Effector CD8-positive, alpha-beta T cell (primary cell): Measurements from ENCODE around the gene VEPH1.

Experiments
- DNase-seq: peaks from one replicate; lab custom pipeline; 2025; lab: John Stamatoyannopoulos, UW

VEPH1 gene

DNA sequence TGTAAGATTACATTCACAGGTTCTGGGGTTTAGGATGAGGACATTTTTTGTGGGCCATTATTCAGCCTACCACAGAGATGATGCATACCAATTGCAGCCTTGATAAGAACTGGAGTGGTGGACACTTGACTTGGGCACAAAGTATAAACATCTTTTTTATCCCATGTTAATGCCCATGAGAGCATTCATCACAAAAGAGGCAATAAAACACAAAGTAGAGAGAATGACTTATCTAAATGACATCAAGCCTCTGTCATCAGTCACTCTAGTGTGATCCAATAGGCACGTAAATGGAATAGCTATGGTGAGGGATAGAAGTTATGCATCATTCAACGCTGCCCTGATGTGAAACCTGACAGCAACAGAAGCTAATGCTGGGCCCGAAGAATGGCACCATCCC, 25.8 kb downstream of the VEPH1 start:
- DNase-seq, result no peak

DNA sequence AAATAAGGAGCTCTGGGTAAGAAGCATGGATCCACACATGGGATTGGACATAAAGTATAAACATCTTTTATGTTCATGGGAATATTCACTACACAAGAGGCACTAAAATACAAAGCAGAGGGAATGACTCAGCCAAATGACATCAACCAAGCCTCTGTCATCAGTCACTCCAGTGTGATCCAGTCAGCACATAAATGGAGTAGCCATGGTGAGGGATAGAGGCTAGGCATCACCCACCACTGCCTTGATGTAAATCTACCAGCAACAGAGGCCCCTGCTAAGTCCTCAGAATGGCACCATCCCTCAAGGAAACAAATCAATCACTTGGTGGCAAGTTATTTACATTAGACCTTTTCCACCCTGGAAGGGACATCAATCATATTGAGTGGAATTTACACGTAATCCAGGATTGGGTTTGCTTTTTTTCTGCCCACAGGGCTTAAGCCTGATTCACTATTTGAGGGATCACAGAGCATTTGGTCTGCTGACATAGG, 27.2 kb downstream of the VEPH1 start:
- DNase-seq, result no peak

DNA sequence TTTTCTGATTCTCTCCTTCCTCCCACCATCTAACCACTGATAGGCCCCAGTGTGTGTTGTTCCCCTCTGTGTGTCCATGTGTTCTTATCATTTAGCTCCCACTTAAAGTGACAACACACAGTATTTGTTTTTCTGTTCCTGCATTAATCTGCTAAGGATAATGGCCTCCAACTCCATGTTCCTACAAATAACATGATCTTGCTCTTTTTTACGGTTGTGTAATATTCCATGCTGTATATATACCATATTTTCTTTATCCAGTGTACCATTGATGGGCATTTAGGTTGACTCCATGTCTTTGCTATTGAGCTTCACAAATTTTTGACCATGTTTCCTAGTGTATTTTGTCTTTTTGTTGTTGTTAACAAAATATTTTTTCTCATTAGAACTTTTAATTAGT, 30.6 kb downstream of the VEPH1 start:
- DNase-seq, result no peak

DNA sequence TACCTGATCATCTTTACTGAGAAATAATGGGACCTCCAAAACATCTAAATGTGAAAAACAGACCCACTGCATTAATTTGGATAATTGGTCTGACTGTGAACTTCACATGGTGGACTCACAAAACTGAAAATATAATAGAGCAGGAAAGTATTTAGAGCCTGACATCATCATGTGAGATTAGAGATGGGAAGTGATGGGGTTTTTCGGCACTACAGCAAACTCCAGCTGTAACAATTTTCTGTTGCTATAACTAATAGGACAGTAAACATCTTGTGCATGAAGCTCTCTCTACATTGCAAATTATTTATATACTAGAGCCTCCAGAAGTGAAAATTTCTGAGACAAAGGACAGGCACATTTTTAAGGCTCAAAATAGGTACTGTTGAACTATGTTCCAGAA, 32.2 kb downstream of the VEPH1 start:
- no peak for DNase-seq

DNA sequence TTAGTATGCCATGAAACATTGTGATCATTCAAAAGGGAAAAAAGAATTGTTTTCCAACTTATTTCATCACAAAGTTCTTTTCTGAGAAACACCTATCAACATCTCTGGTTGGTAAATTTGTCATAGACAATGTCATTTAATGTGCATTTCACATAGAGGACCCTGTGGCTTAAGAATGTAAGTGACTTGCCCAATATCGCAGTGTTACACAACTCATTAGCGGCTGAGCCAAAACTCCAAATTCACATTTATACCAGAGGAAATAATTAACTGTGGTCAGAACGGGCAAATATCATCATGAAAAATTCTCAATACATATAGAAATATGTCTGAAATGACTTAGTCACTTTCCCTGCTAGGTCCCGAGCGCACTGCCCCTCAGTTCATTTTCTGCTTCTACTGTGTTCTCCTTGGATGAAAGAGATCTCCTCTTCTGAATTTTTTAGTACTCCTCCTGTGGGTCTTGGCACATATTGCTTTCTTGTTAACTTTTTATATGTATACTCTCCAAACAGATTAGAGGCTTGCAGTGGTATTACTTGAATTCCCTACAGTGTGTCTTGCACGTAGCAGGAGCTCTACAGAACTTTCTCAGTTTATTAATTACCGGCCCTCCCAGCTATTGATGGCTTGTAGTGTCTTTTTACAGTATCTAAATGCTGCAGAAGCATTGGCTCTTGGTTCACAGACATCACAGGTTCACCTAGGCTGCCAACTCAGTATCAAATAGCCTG, 33.5 kb downstream of the VEPH1 start:
- no peak for DNase-seq

DNA sequence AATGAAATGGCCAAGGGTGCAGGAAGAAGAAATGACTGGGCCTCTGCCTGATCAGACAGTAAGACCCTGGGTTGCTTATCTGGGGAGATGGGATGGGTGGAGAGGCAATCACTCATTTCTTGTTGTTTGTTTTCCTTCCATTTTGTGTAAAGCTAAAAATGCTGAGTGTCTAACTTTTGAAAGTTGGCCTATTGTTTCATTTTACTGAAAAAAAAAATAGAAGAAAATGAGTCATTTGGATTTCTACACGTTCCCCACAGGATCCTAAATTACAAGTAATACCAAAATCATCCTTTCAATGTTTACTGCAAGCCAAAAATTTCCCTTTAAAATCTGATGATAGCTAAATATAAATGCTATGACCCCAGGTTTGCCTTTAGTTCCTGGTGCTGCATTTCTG, 36.0 kb downstream of the VEPH1 start:
- DNase-seq, result no peak

DNA sequence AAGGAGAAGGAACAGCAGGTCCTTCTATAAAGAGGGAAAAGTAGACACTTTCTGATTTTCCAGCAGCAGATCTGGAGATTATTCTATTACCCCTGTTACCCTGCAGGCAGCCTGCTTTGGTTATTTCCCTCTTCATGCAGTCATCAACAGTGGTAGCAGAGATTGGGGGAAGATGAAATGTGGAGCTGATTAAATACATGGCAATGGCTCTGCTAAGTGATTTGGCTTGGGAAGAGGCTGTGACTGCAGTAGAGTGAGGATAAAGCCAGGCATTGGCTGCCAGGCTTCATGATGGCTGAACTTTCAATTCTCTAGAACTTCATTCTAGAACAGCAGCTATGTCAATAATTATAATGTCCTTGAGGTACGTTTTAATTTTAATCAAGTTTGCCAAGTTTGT, 37.5 kb downstream of the VEPH1 start:
- no peak for DNase-seq

DNA sequence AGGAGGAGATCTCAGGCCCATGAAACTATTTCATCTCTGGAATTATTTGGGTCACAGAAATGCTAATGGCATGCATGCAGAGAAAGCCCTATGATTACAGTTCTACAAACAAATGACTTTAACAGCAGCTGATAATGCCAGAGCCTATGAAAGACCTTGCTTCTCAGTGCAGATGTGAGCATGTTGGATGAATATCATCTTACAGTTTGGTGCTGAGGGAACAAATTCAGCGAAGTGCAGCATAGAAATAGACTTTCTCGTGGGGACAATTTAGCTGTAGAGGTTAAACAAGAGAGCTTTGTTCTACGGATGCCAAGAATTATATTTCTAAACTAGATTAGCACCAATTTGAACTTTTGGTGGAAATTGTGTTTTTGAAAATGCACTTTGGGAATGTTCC, 38.9 kb downstream of the VEPH1 start:
- DNase-seq, result no peak

DNA sequence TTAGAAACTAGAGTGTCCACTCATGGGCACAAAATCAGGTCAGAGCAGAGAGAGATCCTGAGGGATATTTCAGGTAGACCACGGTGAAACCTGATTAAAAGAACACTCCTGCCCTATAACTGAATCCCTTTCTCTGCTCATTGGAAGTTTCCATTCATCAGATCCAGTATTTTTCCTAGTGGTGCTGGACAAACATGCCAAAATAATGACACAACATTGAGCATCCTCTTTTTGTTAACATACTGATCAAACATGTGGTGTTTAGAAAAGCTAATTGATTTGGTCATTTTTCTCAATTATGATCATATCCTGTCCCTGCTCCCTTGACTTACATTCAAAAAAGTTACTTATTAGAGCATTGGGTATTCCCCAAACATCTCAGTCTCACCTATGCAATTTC, 39.4 kb downstream of the VEPH1 start:
- DNase-seq, result no peak

DNA sequence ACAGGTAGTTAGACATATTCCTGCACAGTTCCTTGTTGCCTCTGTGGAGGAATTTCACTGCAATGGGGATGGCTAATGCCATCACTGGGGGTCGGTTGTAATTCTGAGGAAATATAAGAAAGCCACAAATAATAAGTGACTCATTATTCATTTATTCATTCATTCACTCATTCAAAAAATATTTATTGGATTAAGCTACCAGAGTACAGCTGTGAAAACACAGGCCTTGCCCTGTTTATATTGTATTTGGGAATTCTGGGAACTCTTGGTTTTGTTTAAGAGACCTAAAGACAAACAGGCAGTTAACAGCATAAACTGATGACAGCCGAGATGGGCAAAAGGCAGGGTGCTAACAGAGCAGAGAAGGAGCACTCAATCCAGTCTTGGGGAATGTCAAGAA, 43.0 kb downstream of the VEPH1 start:
- DNase-seq, result no peak

DNA sequence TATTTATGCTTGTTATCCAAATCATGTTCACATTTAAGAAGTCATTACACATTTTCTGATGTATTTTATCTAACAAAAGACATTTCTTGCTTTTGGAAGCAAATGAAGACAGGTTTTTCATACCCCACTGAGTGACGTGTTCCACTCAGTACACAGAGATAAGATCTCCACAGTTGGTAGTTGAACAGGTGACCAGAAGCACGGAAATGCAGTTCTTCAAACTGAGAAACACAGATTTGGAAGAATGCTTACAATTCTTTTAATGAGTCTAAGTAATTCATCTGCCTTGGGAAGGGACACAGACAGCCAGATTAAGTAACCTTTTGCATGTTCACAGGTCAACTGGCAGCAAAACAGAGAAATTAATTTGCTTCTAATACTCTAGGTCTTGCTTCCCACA, 43.5 kb downstream of the VEPH1 start:
- DNase-seq, result no peak

DNA sequence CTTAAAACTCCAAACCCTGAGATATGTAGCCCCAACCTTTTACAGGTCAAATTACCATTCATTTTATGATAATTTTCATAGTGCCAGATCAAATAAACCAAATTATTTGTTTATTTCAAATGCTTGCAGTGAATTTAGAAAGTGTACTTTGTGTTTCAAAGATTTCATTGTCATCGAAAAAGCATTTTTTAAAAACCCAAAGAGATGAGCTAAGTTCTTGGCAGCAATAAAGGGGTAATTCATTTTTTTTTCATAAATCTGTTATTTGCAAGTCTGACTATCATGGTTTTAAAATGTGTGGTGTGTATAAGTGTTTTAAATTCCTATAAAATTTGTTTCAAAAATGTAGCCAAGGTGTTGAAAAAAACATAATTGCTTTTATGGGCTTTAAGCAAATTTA, 49.4 kb downstream of the VEPH1 start:
- DNase-seq, result no peak

DNA sequence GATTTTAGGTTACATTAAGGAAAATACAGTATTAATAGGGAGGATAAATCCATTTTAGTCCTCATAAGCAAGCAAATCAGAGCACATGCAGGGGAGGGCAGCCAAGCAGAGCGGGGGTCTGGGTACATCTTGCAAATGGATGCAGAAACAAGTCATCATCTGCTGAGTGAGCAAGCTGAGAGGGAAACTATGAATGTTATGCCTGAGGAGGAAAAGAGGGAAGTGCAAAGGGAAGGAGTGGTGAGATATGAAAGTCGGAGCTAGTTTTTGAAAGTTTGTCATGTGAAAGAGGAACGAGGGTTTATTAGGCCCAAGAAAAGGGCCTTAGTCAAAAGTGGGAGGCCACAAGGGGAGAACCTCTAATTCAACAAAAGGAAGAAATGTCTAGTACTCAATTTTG, 51.1 kb downstream of the VEPH1 start:
- no peak for DNase-seq

DNA sequence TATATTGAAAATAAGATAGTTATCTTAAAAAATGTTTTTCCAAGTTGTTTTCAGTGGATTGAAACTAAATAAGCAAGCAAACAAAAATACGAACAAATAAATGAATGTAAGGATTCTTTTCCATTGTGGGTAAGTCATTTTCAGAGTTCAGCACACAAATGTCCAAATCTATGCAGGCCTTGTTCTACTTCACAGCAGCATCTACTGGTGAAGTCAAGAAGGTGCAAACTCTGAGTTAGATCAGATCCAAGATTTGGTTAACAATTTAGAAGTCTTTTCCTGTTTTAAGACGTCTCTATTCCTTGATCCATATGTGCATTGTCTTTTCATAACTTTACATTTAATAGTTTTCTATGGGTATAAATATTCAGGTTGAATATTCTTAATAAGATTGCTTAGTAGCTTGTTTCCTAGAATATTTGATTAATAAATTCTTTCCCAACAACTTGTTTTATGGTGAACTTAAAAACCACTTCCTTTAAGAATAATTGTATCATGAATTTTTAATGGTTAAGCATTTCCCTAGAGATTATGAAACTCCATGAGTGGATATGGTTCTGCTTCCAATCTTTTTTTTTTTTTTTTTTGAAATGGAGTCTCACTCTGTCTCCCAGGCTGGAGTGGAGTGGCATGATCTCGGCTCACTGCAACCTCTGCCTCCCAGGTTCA, 56.1 kb downstream of the VEPH1 start:
- DNase-seq, result no peak

DNA sequence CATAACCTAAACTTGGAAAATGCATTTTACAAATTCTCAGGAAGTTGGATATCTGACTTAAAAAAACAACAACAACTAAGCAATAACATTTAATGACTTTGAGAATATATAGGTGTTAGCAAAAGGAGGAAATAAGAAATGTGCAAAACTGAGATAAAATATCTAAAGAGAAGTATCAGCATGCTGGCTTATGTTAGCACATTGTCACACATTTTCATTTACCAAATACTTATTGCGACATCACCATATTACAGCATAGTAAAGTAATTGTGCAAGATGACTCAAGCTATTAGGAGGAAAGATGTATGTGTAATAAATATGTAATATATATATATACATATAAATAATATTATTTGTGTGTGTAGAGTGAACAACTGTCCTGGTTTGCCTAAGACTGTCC, 57.4 kb downstream of the VEPH1 start:
- no peak for DNase-seq

DNA sequence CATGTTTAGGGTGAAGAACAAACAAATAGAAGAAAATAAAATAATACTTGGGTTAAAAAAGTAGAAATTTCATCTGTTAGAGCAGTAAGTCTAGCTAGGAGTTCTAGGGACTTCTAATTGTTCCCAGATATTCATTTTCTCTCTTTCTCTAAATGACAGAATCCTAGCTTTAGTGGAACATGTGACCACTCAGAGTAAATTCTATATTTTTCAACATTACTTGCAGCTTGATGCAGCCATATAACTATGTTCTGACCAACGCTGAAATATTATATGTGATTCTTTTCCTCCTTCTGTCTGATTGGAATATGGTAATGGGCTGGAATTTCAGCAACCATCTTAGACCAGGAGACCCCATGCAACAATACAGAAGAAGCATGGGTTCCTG, 58.4 kb downstream of the VEPH1 start:
- DNase-seq, result no peak

DNA sequence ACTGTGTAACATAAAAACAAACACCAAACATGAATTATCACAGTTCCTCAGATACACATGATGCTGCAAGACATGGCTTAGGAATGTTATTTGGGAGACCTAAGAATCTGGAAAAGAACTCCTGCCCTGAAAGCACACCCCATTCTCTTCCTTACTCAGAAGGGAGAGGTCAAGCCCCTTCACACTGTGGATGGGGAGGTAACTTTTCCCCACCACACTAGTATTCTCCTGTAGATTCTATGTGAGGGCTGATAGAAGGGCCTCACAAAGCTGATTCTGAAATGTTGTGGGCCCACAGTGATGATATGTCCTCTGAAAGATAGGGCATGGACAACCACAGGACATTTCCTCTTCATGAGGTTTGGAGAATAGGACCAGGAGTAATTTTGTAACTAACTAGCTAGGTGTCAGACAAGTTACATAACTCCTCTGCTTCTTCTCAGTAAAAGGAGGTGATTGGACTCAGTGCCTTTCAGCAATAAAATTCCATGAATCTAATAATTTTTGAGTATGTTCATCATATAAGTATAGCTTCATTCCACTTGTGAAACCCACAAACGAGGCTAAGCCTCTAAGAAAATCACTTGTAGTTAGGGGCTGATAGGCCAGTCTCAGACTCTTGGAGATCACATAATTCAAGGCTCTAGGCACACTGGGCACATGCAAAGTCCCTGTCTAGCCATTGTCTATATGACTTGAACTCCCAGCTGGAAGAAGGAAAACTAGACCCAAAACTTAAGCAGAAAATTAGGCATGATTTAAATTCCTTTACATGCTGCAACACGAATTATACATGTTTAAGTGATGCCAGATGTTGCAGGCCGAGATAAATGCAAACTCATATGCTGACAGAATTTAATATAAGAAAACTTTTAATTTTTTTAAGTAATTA, 59.1 kb downstream of the VEPH1 start:
- DNase-seq, result no peak

DNA sequence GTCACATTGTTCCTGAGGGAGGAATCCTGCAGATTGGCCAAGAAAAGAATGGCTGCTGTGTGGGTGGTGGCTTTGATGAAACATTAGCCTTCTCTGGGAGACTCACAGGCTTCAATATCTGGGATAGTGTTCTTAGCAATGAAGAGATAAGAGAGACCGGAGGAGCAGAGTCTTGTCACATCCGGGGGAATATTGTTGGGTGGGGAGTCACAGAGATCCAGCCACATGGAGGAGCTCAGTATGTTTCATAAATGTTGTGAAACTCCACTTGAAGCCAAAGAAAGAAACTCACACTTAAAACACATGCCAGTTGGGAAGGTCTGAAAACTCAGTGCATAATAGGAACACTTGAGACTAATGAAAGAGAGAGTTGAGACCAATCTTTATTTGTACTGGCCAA, 60.5 kb downstream of the VEPH1 start:
- no peak for DNase-seq

DNA sequence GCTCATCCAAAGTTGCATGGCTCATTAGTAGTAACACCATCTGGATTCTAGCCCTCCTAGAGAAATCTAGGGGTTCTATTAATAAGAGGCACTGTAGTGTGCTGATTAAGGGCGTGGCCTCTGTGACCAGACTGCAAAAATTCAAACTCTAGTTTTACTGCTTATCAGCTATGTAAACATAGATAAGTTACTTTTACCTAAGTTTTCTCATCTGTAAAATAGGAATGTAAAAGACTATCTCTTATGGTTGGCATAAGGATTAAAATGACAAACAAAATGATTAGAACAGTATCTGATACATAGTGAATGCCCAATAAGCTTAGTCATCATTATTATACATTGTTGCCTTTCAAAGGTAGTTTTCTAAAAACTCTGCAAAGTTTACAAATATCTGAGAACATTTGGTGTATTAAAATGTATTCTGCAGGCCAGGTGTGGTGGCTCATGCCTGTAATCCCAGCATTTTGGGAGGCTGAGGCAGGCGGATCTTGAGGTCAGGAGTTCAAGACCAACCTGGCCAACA, 62.1 kb downstream of the VEPH1 start:
- no peak for DNase-seq

DNA sequence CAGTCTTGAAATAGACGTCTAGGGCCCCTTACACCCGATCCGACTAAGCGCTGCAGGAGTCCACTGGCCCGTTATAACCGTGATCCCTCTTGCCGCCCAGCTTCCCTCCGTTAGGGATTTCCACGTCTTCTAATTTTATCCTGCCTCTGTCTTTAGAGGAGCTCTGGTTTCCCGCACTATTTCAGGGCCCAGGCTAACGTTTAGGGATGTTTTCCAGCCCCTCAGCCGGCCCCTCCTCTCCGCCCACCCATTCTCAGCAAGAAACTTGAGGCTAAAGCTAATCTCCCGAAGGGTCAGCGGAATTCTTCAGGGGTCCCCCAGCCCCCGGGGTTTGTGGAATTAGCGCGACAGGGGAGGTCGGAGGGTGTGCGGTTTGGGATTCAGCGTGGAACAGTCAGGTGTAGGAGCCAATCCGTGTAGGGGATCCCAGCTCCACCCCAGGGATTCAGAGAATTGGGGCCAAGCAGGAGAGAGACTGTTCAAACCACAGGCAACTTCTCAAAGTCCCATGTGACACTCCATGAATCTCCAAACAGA, 65.0 kb downstream of the VEPH1 start:
- DNase-seq, result no peak

DNA sequence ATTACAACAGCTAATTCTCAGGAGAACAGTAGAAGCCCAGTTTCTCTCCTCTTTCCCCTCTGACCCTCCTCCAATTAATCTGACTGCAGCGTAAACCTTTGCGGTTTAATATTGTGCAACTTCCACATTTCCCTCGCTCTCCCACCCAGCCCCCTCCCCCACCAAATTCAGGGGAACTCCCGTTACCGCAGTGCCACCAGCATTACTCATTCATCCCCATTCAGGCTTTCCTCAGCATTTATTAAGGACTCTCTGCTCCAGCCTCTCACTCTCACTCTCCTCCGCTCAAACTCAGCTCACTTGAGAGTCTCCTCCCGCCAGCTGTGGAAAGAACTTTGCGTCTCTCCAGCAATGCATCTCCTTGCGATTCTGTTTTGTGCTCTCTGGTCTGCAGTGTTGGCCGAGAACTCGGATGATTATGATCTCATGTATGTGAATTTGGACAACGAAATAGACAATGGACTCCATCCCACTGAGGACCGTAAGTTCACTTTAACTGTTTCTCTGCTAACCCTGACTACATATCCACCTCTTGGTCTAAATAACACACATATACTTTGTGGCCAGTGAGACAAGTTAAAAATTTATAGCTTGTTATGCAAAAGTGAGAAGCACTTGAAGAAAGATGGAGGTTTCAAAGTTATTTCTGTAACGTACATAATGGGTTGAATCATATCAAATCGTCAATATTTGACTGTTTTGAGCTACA, 66.5 kb downstream of the VEPH1 start, which contains the start of gene PTX3:
TSS of gene PTX3 (plus strand) at position 268 of the 709 bp plus-strand sequence. CDS start at position 352, 84 bp downstream.
- DNase-seq, result no peak
